K562 (cell line): ENCODE results near the gene RAB31. TPM values are rescaled to one million over a fixed set of nuclear protein-coding genes. Genes with fewer than 3 reads are reported as not detected.

Experiments used
- CHAMP1 ChIP-seq: fragments of 450-650 bp; IDR thresholded peaks from 2 replicates; pipeline ENCODE4 v1.6.1; 2016; ENCODE audit warnings: mild to moderate bottlenecking
- CXXC5 ChIP-seq: fragments of 250-450 bp; sonication (Bioruptor Pico); IDR thresholded peaks from 2 replicates; pipeline ENCODE4 v1.8.0; 2022; ENCODE audit warnings: inconsistent platforms, mild to moderate bottlenecking, moderate library complexity
- DPF2 ChIP-seq: fragments of 450-650 bp; IDR thresholded peaks from 2 replicates; pipeline ENCODE4 v1.6.1; 2016
- E2F6 ChIP-seq, 2 experiments: IDR thresholded peaks; 2 replicates each; pipeline ENCODE4 v1.6.1; 2011; ENCODE audit warnings: borderline replicate concordance in 1 of 2, control low read depth in 1 of 2, low read depth in 1 of 2, low read length in 1 of 2, mild to moderate bottlenecking in 1 of 2, mixed read lengths in 1 of 2, moderate library complexity in 1 of 2; ENCODE audit not compliant: insufficient read depth in 1 of 2, insufficient read length in 1 of 2, poor library complexity in 1 of 2, severe bottlenecking in 1 of 2; ENCODE audit errors: extremely low read depth in 1 of 2
- ESRRA ChIP-seq: fragments of 450-650 bp; IDR thresholded peaks from 2 replicates; pipeline ENCODE4 v1.6.1; 2014; ENCODE audit warnings: low read depth, mild to moderate bottlenecking, moderate library complexity, borderline replicate concordance
- HOMEZ ChIP-seq: fragments of 250-450 bp; sonication (Bioruptor Pico); IDR thresholded peaks from 2 replicates; pipeline ENCODE4 v1.4.0; 2020; ENCODE audit warnings: mild to moderate bottlenecking, moderate library complexity
- KLF13 ChIP-seq: fragments of 450-650 bp; IDR thresholded peaks from 2 replicates; pipeline ENCODE4 v1.6.1; 2016; ENCODE audit warnings: missing genetic modification characterization, low read depth, mild to moderate bottlenecking, missing compliant biosample characterization, moderate library complexity, borderline replicate concordance
- KLF6 ChIP-seq: fragments of 250-450 bp; sonication (Bioruptor Pico); IDR thresholded peaks from 2 replicates; pipeline ENCODE4 v1.4.0; 2020; ENCODE audit warnings: mild to moderate bottlenecking, moderate library complexity, borderline replicate concordance
- SMAD3 ChIP-seq: fragments of 450-650 bp; formaldehyde crosslinking; conservative IDR thresholded peaks from 2 replicates; pipeline ENCODE4 v1.4.0; 2020; ENCODE audit warnings: mild to moderate bottlenecking
- SMAD4 ChIP-seq: fragments of 250-450 bp; sonication (Bioruptor Pico); conservative IDR thresholded peaks from 2 replicates; pipeline ENCODE4 v1.8.0; 2021; ENCODE audit warnings: inconsistent platforms, mild to moderate bottlenecking, moderate library complexity
- STAT6 ChIP-seq: sonication (generic); formaldehyde crosslinking; IDR thresholded peaks from 2 replicates; pipeline ENCODE4 v1.8.1; 2023; ENCODE audit warnings: mild to moderate bottlenecking, missing genetic modification reagents
- TFAP4 ChIP-seq: sonication (generic); formaldehyde crosslinking; IDR thresholded peaks from 2 replicates; pipeline ENCODE4 v1.8.0; 2022; ENCODE audit warnings: missing genetic modification reagents, mild to moderate bottlenecking, moderate library complexity, borderline replicate concordance
- TSC22D4 ChIP-seq: fragments of 450-650 bp; IDR thresholded peaks from 2 replicates; pipeline ENCODE4 v1.6.1; 2016; ENCODE audit warnings: missing genetic modification characterization, missing biosample characterization, control low read depth
- YY1 ChIP-seq, 3 experiments: IDR thresholded peaks; 2 replicates each; pipeline ENCODE4 v1.6.1; 2011; ENCODE audit warnings: low read length in 2 of 3, mild to moderate bottlenecking in 2 of 3, moderate library complexity in 2 of 3, borderline replicate concordance in 1 of 3, control low read depth in 1 of 3, low read depth in 1 of 3; ENCODE audit not compliant: insufficient read depth in 3 of 3, insufficient replicate concordance in 2 of 3, control insufficient read depth in 1 of 3, insufficient read length in 1 of 3; ENCODE audit errors: extremely low read depth in 1 of 3
- ZFX ChIP-seq: sonication (generic); formaldehyde crosslinking; IDR thresholded peaks from 2 replicates; pipeline ENCODE4 v1.8.0; 2022; ENCODE audit warnings: mild to moderate bottlenecking, missing genetic modification reagents, moderate library complexity
- ZNF133 ChIP-seq: fragments of 250-450 bp; sonication (Bioruptor Pico); IDR thresholded peaks from 2 replicates; pipeline ENCODE4 v1.4.0; 2020; ENCODE audit warnings: mild to moderate bottlenecking
- ZNF311 ChIP-seq: fragments of 250-450 bp; sonication (Bioruptor Pico); IDR thresholded peaks from 2 replicates; pipeline ENCODE4 v1.4.0; 2020; ENCODE audit warnings: mild to moderate bottlenecking, moderate library complexity
- ZNF354B ChIP-seq: fragments of 250-450 bp; sonication (Bioruptor Pico); IDR thresholded peaks from 2 replicates; pipeline ENCODE4 v1.4.0; 2020
- polyA plus RNA-seq, 8 experiments: library from polyadenylated mRNA; depleted of rRNA in 4 of 8; stranded (reverse) in 5 of 8; unstranded in 3 of 8; fragments of >200 nt; fragmentation: Nextera tagmentation in 2 of 8; fragmentation: Illumina TruSeq in 1 of 8; extraction: Ambion mirVana in 2 of 8; extraction: Trizol in 1 of 8; gene quantifications; 2 replicates each; pipeline versions ENCODE4 v1.2.1 to v1.2.3, GENCODE V29; 2011 to 2014; ENCODE audit warnings: inconsistent platforms in 1 of 8, missing spikeins in 1 of 8
- total RNA-seq, 7 experiments: library from RNA; depleted of rRNA in 6 of 7; stranded (reverse); fragments of >200 nt in 6 of 7; fragmentation: Illumina TruSeq in 2 of 7; extraction: Trizol in 2 of 7; gene quantifications; 2 replicates each; pipeline versions ENCODE4 v1.2.1 to v1.2.3, GENCODE V29; 2011 to 2021; ENCODE audit warnings: low replicate concordance in 1 of 7

RAB31 gene
- total and polyA plus RNA-seq, 9 of the 15 experiments (the other 6 are each of a cell fraction or from before 2014, with no cell fraction given): 20.7 to 70.4 (median 41.3) TPM

- TF ChIP-seq KLF13 (tag) (no peak), STAT6 (no peak), ZNF133 (0 out of 2 replicates have a peak, but pooled peaks have one; percentile 65), TFAP4 (CRISPR knock-in tag) (no peak), CHAMP1 (no peak), ZNF354B (CRISPR knock-in tag) (0 out of 2 replicates have a peak, but pooled peaks have one; percentile 28), YY1 (IDR thresholded peaks at IDR 0.05; ENCODE audit: borderline replicate concordance in 1 of 3, control insufficient read depth in 1 of 3, extremely low read depth in 1 of 3, insufficient read depth in 3 of 3, insufficient read length in 1 of 3, insufficient replicate concordance in 2 of 3, low read depth in 1 of 3, low read length in 2 of 3) (no peak), SMAD3 (peak; percentile 72; the same call in 1 of the 2 replicates), E2F6 (IDR thresholded peaks at IDR 0.05; ENCODE audit: borderline replicate concordance in 1 of 2, extremely low read depth in 1 of 2, insufficient read depth in 1 of 2, insufficient read length in 1 of 2, low read depth in 1 of 2, low read length in 1 of 2, poor library complexity in 1 of 2, severe bottlenecking in 1 of 2) (no peak), DPF2 (no peak), ZFX (CRISPR knock-in tag) (peak; percentile 41; the same call in 1 of the 2 replicates), TSC22D4 (tag) (no peak), ZNF311 (CRISPR knock-in tag) (peak; percentile 82), KLF6 (CRISPR knock-in tag) (peak; percentile 78), CXXC5 (peak; percentile 68), HOMEZ (0 out of 2 replicates have a peak, but pooled peaks have one; percentile 53), SMAD4 (CRISPR knock-in tag) (peak; percentile 85), ESRRA (no peak)
Measured at GRCh38 chr18:9878783-9879242, 170.7 kb downstream of the RAB31 start (continued).
